ENCODE results near the gene HMOX2.

HMOX2 gene

GRCh38 chr16:4506450-4506849 is 30.3 kb downstream of the HMOX2 start:
- no peaks in the 10 kb centered on the region for H3K27me3 ChIP-seq (ENCODE audit: insufficient read depth, low read depth, severe bottlenecking)
- H3K4me3 ChIP-seq (ENCODE audit: low read depth, low read length), result no peak overlapping the region
- TF ChIP-seq, protein P1, sequence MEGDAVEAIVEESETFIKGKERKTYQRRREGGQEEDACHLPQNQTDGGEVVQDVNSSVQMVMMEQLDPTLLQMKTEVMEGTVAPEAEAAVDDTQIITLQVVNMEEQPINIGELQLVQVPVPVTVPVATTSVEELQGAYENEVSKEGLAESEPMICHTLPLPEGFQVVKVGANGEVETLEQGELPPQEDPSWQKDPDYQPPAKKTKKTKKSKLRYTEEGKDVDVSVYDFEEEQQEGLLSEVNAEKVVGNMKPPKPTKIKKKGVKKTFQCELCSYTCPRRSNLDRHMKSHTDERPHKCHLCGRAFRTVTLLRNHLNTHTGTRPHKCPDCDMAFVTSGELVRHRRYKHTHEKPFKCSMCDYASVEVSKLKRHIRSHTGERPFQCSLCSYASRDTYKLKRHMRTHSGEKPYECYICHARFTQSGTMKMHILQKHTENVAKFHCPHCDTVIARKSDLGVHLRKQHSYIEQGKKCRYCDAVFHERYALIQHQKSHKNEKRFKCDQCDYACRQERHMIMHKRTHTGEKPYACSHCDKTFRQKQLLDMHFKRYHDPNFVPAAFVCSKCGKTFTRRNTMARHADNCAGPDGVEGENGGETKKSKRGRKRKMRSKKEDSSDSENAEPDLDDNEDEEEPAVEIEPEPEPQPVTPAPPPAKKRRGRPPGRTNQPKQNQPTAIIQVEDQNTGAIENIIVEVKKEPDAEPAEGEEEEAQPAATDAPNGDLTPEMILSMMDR (IDR thresholded peaks at IDR 0.05; ENCODE audit: low read depth, low read length), result peak; percentile 92
- no peaks in the 10 kb centered on the region for H3K9me3 ChIP-seq (ENCODE audit: severe bottlenecking)
- H3K36me3 ChIP-seq, result peaks cover 55% of the 10 kb centered on the region
- H3K27ac ChIP-seq, result no peak overlapping the region
- DNase-seq, result peak; percentile 60

DNA sequence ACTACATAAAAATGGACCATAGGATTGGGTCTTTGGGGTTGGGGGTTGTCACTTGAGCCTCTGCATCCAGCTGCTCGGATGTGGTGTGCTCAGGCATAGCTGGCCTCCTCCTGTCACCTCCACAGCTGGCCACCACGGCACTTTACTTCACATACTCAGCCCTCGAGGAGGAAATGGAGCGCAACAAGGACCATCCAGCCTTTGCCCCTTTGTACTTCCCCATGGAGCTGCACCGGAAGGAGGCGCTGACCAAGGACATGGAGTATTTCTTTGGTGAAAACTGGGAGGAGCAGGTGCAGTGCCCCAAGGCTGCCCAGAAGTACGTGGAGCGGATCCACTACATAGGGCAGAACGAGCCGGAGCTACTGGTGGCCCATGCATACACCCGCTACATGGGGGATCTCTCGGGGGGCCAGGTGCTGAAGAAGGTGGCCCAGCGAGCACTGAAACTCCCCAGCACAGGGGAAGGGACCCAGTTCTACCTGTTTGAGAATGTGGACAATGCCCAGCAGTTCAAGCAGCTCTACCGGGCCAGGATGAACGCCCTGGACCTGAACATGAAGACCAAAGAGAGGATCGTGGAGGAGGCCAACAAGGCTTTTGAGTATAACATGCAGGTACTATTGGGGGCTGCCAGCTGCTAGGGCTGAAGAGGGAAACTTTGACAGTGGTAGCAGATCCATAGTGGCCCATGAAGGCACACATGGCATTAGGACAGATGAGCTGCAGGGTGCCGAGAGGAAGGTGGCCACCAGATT is 31.6 kb downstream of the HMOX2 start:
- Histone ChIP-seq H3K4me3 (ENCODE audit: low read depth, low read length) (no peak overlapping the region), H3K9me3 (ENCODE audit: severe bottlenecking) (no peaks in the 10 kb centered on the region), H3K27me3 (ENCODE audit: insufficient read depth, low read depth, severe bottlenecking) (no peaks in the 10 kb centered on the region), H3K27ac (no peak overlapping the region), H3K36me3 (peaks cover 67% of the 10 kb centered on the region)
- DNase-seq, result no peak
- TF ChIP-seq, protein P1 (IDR thresholded peaks at IDR 0.05; ENCODE audit: low read depth, low read length), result no peak

GRCh38 chr16:4508806-4509205 is 32.6 kb downstream of the HMOX2 start:
- TF ChIP-seq, protein P1 (IDR thresholded peaks at IDR 0.05; ENCODE audit: low read depth, low read length), result no peak
- Histone ChIP-seq H3K27ac (no peak overlapping the region), H3K4me3 (ENCODE audit: low read depth, low read length) (no peak overlapping the region), H3K27me3 (ENCODE audit: insufficient read depth, low read depth, severe bottlenecking) (no peaks in the 10 kb centered on the region), H3K36me3 (peaks cover 76% of the 10 kb centered on the region), H3K9me3 (ENCODE audit: severe bottlenecking) (no peaks in the 10 kb centered on the region)
- DNase-seq, result no peak

DNA sequence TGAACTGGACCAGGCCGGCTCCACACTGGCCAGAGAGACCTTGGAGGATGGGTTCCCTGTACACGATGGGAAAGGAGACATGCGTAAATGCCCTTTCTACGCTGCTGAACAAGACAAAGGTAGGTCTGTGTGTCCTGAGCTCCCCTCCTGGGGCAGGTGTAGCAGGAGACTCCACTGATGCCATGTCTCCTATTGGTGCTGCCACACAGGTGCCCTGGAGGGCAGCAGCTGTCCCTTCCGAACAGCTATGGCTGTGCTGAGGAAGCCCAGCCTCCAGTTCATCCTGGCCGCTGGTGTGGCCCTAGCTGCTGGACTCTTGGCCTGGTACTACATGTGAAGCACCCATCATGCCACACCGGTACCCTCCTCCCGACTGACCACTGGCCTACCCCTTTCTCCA is 33.2 kb downstream of the HMOX2 start:
- H3K27ac ChIP-seq, result no peak overlapping the region
- no peaks in the 10 kb centered on the region for H3K9me3 ChIP-seq (ENCODE audit: severe bottlenecking)
- H3K36me3 ChIP-seq, result peaks cover 82% of the 10 kb centered on the region
- H3K27me3 ChIP-seq (ENCODE audit: insufficient read depth, low read depth, severe bottlenecking), result no peaks in the 10 kb centered on the region
- no peak overlapping the region for H3K4me3 ChIP-seq (ENCODE audit: low read depth, low read length)
- DNase-seq, result no peak
- TF ChIP-seq, protein P1 (IDR thresholded peaks at IDR 0.05; ENCODE audit: low read depth, low read length), result no peak

DNA sequence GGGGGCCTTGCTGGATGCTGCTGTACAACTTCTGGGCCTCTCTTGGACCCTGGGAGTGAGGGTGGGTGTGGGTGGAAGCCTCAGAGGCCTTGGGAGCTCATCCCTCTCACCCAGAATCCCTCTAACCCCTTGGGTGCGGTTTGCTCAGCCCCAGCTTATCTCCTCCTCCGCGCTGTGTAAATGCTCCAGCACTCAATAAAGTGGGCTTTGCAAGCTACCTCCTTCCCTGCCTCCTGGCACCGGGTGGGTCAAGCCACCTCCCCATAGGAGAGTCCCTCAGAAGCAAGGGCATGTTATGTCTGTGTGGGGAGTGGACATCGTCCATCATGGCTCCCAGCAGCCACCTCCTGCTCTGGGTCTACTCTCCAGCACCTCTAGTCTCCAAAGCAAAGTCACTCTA is 33.9 kb downstream of the HMOX2 start:
- Histone ChIP-seq H3K27ac (no peak overlapping the region), H3K9me3 (ENCODE audit: severe bottlenecking) (no peaks in the 10 kb centered on the region), H3K27me3 (ENCODE audit: insufficient read depth, low read depth, severe bottlenecking) (no peaks in the 10 kb centered on the region), H3K4me3 (ENCODE audit: low read depth, low read length) (no peak overlapping the region), H3K36me3 (peaks cover 82% of the 10 kb centered on the region)
- DNase-seq, result no peak
- TF ChIP-seq, protein P1 (IDR thresholded peaks at IDR 0.05; ENCODE audit: low read depth, low read length), result no peak
